GM12872 (cell line): Measurements from ENCODE around the gene KCNG4.

Source experiments
- CTCF ChIP-seq: IDR thresholded peaks from 3 replicates; pipeline ENCODE4 v1.5.1; 2011; ENCODE audit warnings: low read depth, mild to moderate bottlenecking, low read length, moderate library complexity; ENCODE audit not compliant: insufficient read depth

The KCNG4 gene

DNA sequence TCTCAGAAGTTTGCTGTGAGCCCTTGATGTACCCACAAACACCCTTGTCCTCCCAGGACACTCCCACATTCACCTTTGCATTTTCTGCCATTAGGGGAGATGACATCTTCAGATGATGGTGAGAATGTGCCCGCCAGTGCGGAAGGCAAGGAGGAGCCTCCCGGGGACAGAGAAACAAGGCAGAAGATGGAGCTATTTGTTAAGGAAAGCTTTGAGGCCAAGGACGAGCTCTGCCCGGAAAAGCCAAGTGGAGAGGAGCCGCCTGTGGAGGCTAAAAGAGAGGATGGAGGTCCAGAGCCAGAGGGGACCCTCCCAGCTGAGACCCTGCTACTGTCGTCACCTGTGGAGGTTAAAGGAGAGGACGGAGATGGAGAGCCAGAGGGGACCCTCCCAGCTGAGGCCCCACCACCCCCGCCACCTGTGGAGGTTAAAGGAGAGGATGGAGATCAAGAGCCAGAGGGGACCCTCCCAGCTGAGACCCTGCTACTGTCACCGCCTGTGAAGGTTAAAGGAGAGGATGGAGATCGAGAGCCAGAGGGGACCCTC, 70.0 kb downstream of the KCNG4 start:
- no peak for TF ChIP-seq CTCF
